HS-5 (cell line): Measurements from ENCODE around the gene LDB2.
"Not testable (repeated sequence)": the region's sequence is repeated elsewhere in the genome, so short reads cannot be mapped to it uniquely, and the experiment has no call there.

Source experiments
- DNase-seq: peaks from one replicate; pipeline ENCODE4 v3.0.0-alpha.2; 2012; ENCODE audit warnings: low read depth

Gene LDB2

GRCh38 chr4:16897991-16898827 is at the start of gene LDB2:
TSS of gene LDB2 (minus strand) at chr4:16898645.
- no peak for DNase-seq

- DNase-seq, result no peak
Measured at GRCh38 chr4:16942491-16942890, 44.0 kb upstream of the LDB2 start.

- DNase-seq, result no peak
Measured at GRCh38 chr4:16939178-16939577, 40.7 kb upstream of the LDB2 start.

GRCh38 chr4:16938512-16939040 is 40.1 kb upstream of the LDB2 start:
- DNase-seq, result no peak

GRCh38 chr4:16931339-16932305 is 33.2 kb upstream of the LDB2 start:
- DNase-seq, result no peak

- no peak for DNase-seq
Measured at GRCh38 chr4:16926214-16926613, 27.8 kb upstream of the LDB2 start.

GRCh38 chr4:16918716-16919115 is 20.3 kb upstream of the LDB2 start:
- DNase-seq, result not testable (repeated sequence)

GRCh38 chr4:16916719-16917337 is 18.4 kb upstream of the LDB2 start:
- no peak for DNase-seq

GRCh38 chr4:16916031-16916430 is 17.6 kb upstream of the LDB2 start:
- DNase-seq, result no peak

- no peak for DNase-seq
Measured at GRCh38 chr4:16914208-16914607, 15.8 kb upstream of the LDB2 start.

- no peak for DNase-seq
Measured at GRCh38 chr4:16912896-16913295, 14.5 kb upstream of the LDB2 start.

- no peak for DNase-seq
Measured at GRCh38 chr4:16909281-16909680, 10.8 kb upstream of the LDB2 start.

- no peak for DNase-seq
Measured at GRCh38 chr4:16908377-16909021, 10.1 kb upstream of the LDB2 start.

GRCh38 chr4:16900325-16900724 is 1.9 kb upstream of the LDB2 start:
- DNase-seq, result no peak

GRCh38 chr4:16896881-16897750 is 1.3 kb downstream of the LDB2 start:
- no peak for DNase-seq

GRCh38 chr4:16894406-16894805 is 4.0 kb downstream of the LDB2 start:
- DNase-seq, result no peak

- DNase-seq, result no peak
Measured at GRCh38 chr4:16893141-16893651, 5.2 kb downstream of the LDB2 start.

- no peak for DNase-seq
Measured at GRCh38 chr4:16890651-16891050, 7.8 kb downstream of the LDB2 start.

GRCh38 chr4:16889945-16890344 is 8.5 kb downstream of the LDB2 start:
- DNase-seq, result no peak

- DNase-seq, result no peak
Measured at GRCh38 chr4:16887887-16888286, 10.6 kb downstream of the LDB2 start.
